ENCODE measurements around the gene WFDC8.

- TF ChIP-seq CTCF (IDR thresholded peaks at IDR 0.05) (no peak), POLR2A (IDR thresholded peaks at IDR 0.05) (no peak)
These were observed 42.5 kb upstream of the WFDC8 start for GRCh38 chr20:45621593-45621992.

Data from Peyer's patch (tissue), 4 donors.